ENCODE results near the gene DENND10.

Gene DENND10

DNA sequence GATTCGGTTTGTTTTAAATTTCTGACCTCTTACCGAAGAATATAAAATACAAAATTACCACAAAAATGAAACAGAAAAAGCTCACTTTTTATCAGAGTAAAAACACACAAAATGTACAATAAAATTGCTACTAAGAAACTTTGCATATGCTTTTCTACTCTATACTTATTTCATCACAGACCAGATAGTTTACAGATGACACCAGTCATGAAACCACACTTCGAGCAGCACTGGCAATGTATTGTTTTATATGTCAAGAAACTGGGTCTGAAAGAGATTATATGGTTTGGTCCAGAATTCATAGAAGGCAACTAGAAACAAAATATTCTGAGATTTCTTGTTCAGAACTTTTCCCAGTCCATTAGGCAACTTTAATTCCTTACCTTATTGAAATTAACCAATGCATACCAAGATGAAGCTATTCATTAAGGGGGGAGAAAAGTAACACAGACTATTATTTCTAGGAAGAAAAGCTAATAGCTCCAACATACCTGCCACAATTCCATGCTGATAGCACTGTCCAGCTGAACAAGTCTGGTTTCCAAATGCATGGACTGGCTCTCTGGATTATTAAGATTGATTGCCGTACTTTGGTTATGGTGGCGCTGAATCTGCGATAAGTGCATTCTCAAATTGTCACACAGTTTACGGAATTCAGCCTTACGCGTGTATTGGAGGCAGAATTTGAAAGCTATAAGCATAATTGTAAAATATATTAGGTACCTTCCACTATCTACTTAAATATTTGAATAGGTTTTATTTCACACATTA, 33.3 kb upstream of the DENND10 start:
- no peak overlapping the region for H3K4me3 ChIP-seq (ENCODE audit: low read depth, low read length)
- TF ChIP-seq, protein P1, sequence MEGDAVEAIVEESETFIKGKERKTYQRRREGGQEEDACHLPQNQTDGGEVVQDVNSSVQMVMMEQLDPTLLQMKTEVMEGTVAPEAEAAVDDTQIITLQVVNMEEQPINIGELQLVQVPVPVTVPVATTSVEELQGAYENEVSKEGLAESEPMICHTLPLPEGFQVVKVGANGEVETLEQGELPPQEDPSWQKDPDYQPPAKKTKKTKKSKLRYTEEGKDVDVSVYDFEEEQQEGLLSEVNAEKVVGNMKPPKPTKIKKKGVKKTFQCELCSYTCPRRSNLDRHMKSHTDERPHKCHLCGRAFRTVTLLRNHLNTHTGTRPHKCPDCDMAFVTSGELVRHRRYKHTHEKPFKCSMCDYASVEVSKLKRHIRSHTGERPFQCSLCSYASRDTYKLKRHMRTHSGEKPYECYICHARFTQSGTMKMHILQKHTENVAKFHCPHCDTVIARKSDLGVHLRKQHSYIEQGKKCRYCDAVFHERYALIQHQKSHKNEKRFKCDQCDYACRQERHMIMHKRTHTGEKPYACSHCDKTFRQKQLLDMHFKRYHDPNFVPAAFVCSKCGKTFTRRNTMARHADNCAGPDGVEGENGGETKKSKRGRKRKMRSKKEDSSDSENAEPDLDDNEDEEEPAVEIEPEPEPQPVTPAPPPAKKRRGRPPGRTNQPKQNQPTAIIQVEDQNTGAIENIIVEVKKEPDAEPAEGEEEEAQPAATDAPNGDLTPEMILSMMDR (IDR thresholded peaks at IDR 0.05; ENCODE audit: low read depth, low read length), result no peak

DNA sequence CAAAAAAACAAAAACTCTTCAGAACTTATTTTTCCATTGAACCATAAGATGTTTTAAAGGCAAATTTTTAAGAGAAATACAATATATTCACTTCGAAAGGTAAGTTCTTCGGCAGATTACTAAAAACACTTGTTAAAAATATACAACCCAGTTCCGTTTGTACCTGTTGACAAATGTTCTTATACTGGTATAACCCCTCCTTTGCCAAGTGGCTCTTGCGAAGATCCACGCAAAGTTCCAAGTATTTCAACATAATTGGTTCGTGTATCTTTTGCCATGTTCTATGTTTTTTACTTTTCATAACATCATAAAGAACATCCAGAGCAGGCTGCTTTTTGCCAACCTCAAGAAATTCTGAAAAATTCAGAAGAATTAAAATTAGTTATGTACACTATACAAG, 30.3 kb upstream of the DENND10 start:
- TF ChIP-seq, protein P1 (IDR thresholded peaks at IDR 0.05; ENCODE audit: low read depth, low read length), result no peak
- no peak overlapping the region for H3K4me3 ChIP-seq (ENCODE audit: low read depth, low read length)

DNA sequence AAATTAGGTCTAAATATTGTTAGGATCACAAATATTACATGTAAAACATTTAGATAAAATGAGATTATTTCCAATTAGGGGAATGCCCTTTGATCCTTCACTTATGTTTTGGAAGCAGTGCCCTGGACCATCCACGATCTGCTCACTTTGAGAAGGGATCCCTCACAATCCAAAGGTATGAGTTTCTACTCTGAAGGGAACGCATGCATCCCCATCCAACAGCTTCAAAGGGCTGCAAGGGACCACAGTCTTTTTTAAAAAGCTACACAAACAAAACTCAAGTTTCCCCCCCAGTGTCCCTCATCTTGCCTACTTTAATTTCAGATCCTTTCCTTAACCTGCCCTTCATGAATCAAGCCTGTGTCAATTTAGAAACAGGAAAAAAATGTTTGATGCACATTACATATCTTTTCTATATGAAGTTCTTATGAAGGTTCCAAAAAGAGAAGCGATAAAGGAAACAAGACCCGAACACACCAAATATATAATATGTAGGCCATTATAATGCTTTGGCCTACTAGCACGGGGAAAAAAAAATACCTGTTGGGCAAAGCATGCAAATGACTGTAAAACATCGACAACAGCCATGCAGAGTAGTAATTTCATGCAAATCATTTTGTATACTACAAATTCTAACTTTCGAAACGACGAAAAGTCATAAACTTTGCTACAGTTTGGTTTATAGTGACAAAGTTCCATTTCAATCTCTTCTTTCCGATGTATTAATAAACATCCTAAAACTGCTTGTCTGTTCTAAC, 25.3 kb upstream of the DENND10 start:
- peak overlapping the region; percentile 95 for H3K4me3 ChIP-seq (ENCODE audit: low read depth, low read length)
- TF ChIP-seq, protein P1 (IDR thresholded peaks at IDR 0.05; ENCODE audit: low read depth, low read length), result no peak

DNA sequence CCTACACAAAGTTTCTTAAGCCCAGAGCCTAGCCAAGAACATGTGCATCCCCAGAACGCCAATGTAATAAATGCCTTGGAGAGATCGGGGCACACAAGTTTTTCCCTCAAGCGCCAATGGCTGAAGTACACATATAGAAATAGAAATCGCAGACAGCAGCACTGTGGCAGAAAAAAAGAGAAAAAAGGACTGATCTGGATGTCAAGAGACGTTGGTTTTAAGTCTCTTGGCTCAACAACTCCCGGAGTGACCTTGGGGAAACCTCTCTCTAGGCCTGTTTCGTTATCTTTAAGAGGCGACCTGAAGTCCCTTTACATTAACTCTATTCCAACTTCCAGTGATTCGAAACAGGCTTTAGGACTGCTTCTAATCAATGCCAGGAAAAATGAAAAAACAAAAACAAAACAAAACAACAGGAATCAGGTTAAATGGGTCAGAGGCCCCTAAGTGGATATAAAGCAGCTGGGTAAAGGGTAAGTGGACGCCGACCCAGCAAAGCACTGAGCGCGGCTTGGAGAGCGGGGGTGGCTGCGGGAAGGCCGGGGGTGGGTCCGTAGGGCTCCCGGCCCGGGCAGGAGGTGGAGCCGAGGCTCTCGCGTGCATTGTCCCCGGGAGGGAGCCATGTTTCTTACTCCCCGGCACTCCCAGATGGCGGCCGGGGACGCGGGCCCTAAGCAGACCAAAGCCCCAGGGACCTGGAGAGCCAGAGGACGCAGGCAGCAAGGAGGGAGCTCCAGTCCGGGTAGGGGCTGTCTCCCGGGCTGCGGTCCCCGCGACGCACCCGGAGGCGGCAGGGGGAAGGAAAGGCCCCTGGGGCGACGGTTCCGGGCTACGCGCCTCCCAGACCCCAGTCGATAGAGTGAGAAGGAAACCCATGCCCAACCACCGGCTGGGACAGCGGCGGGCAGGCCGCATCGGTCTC, 24.1 kb upstream of the DENND10 start:
- peak overlapping the region; percentile 95 for H3K4me3 ChIP-seq (ENCODE audit: low read depth, low read length)
- TF ChIP-seq, protein P1 (IDR thresholded peaks at IDR 0.05; ENCODE audit: low read depth, low read length), result no peak

DNA sequence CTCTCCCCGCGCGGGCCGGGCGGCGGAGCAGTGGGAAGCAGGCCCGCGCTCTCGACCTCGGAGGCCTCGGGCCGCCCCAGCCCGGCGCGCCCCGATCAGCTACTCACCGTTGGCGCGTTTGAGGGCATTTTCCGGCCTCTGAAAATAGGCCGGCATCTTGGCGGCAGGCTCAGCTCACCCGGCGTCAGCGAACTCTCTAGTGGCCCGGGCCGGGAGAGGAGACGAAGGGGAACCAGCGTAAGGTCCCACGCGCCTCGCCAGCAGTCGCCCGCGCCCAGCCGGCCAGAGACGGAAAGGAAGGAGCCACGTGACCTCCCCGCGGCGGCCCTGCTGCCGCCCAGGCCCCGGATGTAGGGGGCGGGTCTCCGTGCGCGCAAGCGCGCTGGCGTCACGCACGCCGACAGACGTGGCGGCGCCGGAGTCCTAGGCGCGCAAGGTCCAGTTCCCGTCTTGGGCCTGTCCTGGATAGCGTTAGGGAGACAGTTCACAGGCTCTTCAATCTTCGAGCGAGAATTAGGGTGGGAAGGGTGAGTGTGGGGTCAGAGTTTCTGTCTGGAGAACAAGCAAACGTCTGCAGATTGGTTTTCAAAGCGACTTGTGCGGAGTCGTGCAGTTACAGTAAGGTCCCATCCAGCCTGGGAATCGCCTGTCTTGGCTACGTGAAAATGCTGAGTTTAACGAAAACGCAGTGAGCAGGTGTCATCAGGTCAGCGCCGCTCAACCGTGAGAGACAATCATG, 23.2 kb upstream of the DENND10 start, which contains the start of gene EIF3A:
Gene EIF3A, minus strand, starts transcription at position 297 of the 739 bp plus-strand sequence. Its CDS starts 141 bp downstream, at position 156.
- peak within 1 kb of the TSS; percentile 95 for H3K4me3 ChIP-seq (ENCODE audit: low read depth, low read length)
- TF ChIP-seq, protein P1 (IDR thresholded peaks at IDR 0.05; ENCODE audit: low read depth, low read length), result no peak

DNA sequence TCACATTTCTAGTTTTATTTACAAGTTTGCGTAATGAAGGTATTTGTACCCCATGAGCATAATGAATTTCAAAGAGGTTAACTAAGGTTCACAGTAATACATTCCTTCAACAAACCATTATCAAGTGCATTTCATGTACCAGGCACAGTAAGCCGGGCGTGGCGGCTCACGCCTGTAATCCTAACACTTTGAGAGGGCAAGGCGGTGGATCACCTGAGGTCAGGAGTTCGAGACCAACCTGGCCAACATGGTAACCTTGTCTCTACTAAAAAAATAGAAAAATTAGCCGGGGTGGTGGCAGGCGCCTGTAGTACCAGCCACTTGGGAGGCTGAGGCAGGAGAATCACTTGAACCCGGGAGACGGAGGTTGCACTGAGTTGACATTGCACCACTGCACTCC, 19.0 kb upstream of the DENND10 start:
- no peak overlapping the region for H3K4me3 ChIP-seq (ENCODE audit: low read depth, low read length)
- TF ChIP-seq, protein P1 (IDR thresholded peaks at IDR 0.05; ENCODE audit: low read depth, low read length), result no peak
